GM19452 (cell line): ENCODE results near the gene TRABD2A.
"Not testable (repeated sequence)": the region's sequence is repeated elsewhere in the genome, so short reads cannot be mapped to it uniquely, and the experiment has no call there.

Experiments
- ATAC-seq: cut with Tn5 transposase; IDR thresholded peaks from one replicate; pipeline ENCODE4 v1.9.1; 2021; ENCODE audit not compliant: unreplicated experiment

The TRABD2A gene, protein sequence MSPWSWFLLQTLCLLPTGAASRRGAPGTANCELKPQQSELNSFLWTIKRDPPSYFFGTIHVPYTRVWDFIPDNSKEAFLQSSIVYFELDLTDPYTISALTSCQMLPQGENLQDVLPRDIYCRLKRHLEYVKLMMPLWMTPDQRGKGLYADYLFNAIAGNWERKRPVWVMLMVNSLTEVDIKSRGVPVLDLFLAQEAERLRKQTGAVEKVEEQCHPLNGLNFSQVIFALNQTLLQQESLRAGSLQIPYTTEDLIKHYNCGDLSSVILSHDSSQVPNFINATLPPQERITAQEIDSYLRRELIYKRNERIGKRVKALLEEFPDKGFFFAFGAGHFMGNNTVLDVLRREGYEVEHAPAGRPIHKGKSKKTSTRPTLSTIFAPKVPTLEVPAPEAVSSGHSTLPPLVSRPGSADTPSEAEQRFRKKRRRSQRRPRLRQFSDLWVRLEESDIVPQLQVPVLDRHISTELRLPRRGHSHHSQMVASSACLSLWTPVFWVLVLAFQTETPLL

DNA sequence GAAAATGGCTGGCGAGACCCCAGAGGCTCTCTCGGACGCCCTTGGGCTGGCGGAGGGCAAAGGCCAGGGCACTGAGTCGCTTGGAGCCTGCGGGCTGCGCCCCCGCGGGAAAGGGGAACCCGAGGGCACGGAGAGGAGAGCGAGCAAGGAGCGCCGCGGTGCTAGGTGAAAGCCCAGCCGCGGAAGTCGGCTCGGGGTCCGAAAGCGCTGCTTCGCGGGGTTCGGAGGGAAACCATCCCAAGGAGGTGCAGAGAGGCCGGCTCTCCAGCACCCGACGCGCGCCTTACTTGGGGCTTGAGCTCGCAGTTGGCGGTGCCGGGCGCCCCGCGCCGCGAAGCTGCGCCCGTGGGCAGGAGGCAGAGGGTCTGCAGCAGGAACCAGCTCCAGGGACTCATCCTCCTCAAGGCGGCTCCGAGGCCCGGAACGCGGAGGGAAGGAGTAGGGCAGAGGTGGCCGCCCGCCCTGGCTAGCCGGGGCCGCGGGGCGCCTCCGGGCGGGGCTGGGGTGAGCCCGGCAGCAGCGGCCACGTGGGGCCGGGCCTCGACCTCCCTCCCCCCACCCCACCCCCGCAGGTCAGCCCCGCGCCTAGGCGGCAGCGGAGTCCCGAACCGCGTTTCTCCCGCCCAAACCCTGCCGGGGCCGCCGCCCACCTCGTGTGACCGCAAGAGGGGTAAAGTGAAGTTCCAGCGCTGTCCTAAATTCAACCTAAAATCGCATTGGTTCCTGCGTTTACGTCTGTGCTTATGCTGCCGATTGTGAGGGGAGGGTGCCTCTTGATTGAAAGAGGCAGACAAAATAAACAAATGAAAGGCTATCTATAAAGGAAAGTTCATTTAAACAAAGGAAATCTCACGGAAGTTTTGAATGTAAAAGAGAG, at the start of gene TRABD2A:
Gene TRABD2A, minus strand, starts transcription at position 440 of the 877 bp plus-strand sequence. Its CDS starts 45 bp downstream, at position 395.
- ATAC-seq: no peak

GRCh38 chr2:84927275-84927627, 46.4 kb upstream of the TRABD2A start:
- ATAC-seq: no peak

DNA sequence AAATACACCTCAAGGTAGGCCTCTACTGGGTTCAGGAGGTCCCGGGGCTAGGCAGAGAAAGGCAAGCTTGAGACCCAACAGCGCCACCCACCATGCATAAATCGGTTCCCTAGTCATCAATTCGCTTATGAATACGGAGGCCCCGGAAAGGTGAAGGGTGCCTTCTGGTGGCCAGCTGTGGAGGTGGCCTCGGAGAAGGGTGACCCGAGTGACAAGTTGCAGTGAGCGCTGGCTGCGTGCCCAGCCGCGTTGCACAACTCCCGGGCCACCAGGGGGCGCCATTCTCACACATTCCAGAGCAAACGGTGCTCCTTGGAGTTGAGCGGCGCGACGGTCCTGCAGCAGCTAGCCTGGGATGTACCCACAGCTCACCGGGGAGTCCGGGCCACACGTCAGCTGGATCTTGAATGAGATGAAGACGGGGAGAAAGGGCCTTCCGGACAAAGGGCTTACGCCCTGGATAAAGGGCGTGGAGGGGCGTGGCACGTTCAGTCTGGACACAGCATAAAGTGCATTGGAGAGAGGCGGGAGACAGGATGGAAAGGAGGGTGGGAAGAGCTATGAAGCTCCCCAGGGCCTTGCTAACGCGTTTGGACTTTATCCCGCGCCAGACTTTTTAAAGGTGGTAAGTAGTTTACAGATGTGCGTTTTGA, 45.0 kb upstream of the TRABD2A start:
- peak; percentile 73 for ATAC-seq

GRCh38 chr2:84925336-84925723, 44.4 kb upstream of the TRABD2A start:
- peak; percentile 2 for ATAC-seq

GRCh38 chr2:84924173-84925106, 43.6 kb upstream of the TRABD2A start:
- no peak for ATAC-seq

DNA sequence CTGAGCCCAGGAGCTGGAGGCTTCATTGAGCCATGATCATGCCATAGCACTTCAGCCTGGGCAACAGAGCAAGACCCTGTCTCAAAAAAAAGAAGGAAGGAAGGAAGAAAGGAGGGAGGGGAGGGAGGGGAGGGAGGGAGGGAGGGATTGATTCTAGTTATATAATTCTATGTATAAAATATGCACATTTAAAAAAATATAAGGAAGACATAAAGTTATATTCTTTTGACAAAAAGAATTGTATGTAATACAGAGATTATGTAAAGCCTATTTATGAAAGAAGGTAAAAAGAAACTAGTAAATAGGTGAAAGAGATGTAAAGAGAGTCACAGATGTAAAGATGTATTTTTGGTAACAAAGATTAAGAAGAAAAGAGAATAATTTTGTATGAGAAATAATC, 42.1 kb upstream of the TRABD2A start:
- ATAC-seq: no peak

GRCh38 chr2:84919885-84920580, 39.1 kb upstream of the TRABD2A start:
- ATAC-seq: peak; percentile 46

DNA sequence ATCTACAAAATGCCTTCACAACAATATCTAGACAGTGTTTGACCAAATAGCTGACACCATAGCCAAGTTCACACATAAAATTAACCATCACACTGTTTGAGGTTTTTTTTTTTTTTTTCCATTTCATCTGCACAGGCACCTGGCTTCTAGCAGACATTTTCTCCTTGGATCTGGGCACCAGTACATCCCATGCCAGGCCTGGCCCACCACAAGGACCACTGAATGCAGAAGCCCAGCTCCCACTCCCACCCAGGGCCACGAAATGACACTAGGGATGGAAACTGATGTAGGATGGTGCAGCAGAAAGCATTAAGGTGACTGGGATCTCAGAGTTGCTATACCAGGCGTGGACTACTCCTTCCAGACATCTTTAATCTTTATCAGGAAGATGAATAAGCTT, 37.5 kb upstream of the TRABD2A start:
- ATAC-seq: no peak

DNA sequence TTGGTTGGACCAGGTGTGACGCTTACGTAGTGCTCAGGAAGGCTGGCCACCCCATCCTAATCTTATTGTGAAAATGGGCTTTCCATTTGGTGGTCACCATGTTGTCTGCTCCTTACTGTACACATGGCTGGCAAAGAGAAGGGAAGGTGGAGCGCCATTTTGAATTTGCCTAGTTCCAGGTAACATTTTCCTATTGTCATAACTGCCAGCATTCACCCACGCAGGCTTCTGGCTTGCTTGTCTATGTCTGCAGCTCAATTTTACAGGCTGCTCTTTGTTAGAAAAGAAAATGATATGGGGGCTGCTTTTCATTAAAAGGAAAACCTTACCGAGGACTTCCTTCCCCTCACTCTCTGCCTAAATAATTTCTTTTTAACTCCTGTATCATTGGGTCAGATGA, 36.9 kb upstream of the TRABD2A start:
- ATAC-seq: not testable (repeated sequence)

DNA sequence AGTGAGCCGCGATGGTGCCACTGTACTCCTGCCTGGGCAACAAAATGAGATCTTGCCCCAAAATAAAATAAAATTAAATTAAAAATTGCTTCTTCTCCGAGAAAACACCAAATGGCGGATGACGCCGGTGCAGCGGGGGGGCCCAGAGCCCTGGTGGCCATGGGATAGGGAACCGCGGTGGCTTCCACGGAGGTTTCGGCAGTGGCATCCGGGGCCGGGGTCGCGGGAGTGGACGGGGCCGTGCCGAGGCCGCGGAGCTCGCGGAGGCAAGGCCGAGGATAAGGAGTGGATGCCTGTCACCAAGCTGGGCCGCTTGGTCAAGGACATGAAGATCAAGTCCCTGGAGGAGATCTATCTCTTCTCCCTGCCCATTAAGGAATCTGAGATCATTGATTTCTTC, 34.8 kb upstream of the TRABD2A start:
- ATAC-seq: not testable (repeated sequence)

GRCh38 chr2:84914334-84914733, 33.5 kb upstream of the TRABD2A start:
- ATAC-seq: no peak

DNA sequence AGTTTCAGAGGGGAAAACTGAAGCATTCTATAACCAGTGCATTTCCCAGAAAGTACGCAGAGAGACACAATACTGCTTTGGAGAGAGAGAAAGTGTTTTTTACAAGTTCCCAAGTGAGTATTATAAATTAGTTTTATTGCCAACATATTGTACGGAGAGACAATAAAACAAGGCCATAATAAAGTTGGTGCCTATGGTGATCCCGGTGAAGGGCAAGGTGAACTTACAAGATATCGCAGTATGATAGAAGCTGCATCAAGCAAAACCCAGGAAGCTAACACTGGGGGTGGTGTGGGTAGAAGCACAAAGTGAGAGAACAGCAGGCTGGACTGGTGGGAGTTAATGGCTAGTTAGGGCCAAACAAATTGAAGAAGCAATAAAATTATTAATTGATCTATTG, 32.1 kb upstream of the TRABD2A start:
- no peak for ATAC-seq

DNA sequence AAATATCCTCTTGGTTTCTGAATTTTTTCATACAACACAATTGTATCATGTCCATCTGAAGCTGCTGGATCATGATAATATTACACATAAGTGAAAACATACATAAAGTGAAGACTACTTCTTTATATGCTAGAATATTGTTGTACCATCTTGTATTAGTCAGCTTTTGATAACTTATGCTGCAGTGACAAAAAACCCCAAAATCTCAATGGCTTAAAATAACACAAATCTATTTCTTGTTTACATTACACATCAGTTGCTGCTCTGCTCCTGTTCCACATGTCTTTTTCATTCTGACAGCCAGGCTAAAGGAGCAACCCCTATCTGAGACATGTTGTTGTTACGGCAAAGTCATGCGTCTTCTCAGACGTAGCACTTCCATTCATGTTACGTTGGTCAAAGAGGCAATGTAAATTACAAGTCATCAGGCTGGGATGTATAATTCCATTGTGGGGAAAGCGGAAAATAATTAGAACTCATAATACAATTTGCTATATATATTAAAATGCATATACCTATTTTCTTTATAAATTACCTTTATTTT, 30.3 kb upstream of the TRABD2A start:
- no peak for ATAC-seq

- no peak for ATAC-seq
These were observed 28.2 kb upstream of the TRABD2A start for GRCh38 chr2:84908948-84909713.

DNA sequence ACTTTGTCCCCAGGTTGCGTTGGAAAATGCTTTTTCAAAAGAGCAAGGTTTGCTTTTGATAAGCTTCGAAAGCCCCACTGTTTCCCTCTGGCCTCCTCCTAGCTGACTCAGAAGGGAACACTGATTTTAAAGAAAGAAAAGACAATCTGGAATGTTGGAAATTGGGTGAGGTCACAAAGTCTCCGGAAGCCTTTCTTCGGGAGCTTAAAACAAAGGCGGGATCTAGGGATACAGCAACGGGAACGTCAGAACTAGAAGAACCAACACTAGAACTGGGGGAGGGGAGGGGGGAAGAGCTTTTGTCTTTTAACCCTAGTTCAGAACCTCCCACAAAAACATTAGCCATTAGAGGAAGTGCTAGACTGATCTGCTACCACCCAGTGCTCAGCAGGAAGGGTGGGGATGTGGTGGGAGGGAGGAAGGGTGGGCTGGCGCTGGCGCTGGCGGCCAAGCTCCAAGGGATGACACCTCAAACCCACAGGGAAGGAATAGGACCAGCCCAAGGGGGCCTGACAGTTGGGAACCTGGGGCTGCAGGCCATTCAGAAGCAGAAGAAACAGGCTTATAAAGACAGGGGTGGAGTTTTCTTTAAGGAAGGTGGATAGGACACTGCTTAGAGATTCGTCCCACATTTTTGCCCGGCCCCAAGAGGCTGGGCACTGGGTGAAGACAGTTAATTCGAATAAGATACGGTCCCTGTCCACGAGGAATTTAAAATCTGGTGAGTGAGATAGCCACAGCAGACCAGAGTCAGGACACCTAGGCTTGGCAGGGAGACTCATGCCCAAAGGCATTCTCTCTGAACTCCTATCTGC, 26.2 kb upstream of the TRABD2A start:
- ATAC-seq: peak; percentile 41

GRCh38 chr2:84906108-84906899, 25.4 kb upstream of the TRABD2A start:
- peak; percentile 26 for ATAC-seq
